ENCODE data around the gene LYSMD4.

LYSMD4 gene

GRCh38 chr15:99677540-99678134, 55.6 kb downstream of the LYSMD4 start:
- H3K4me1 ChIP-seq (ENCODE audit: insufficient read depth, low read length) = no peaks in the 10 kb centered on the region
- H3K9me3 ChIP-seq (ENCODE audit: insufficient read depth, low read depth, low read length) = no peaks in the 10 kb centered on the region
- 90% methylated on average over 2 of the region's 4 CpGs for WGBS
- H3K9ac ChIP-seq (ENCODE audit: low read depth, low read length) = no peak overlapping the region
- peaks cover 61% of the 10 kb centered on the region for H3K36me3 ChIP-seq (ENCODE audit: insufficient read depth, low read length)
- H3K4me3 ChIP-seq (ENCODE audit: low read length) = no peak overlapping the region
- H3K27ac ChIP-seq (ENCODE audit: low read depth, low read length) = no peak overlapping the region
- H3K27me3 ChIP-seq (ENCODE audit: insufficient read depth, low read length) = no peaks in the 10 kb centered on the region
